HEK293 (cell line): Measurements from ENCODE around the gene USP36.

Source experiments
- BCL6B ChIP-seq: fragments of 450-650 bp; formaldehyde crosslinking; IDR thresholded peaks from 2 replicates; pipeline ENCODE4 v1.5.1; 2017; ENCODE audit warnings: missing biosample characterization, missing genetic modification characterization
- HIC1 ChIP-seq: fragments of 450-650 bp; formaldehyde crosslinking; IDR thresholded peaks from 2 replicates; pipeline ENCODE4 v1.5.1; 2016; ENCODE audit warnings: missing biosample characterization, missing genetic modification characterization
- IKZF3 ChIP-seq: fragments of 450-650 bp; IDR thresholded peaks from 2 replicates; pipeline ENCODE4 v1.5.0; 2018; ENCODE audit warnings: missing biosample characterization, mild to moderate bottlenecking, missing genetic modification characterization, moderate library complexity
- MZF1 ChIP-seq: fragments of 450-650 bp; formaldehyde crosslinking; IDR thresholded peaks from 2 replicates; pipeline ENCODE4 v1.5.1; 2017; ENCODE audit warnings: missing biosample characterization, missing genetic modification characterization, borderline replicate concordance
- SCRT2 ChIP-seq: fragments of 450-650 bp; formaldehyde crosslinking; IDR thresholded peaks from 2 replicates; pipeline ENCODE4 v1.5.1; 2016; ENCODE audit warnings: missing biosample characterization, missing genetic modification characterization
- ZBTB1 ChIP-seq: fragments of 450-650 bp; formaldehyde crosslinking; IDR thresholded peaks from 2 replicates; pipeline ENCODE4 v1.5.1; 2016; ENCODE audit warnings: missing biosample characterization, missing genetic modification characterization
- ZBTB26 ChIP-seq: fragments of 450-650 bp; formaldehyde crosslinking; optimal IDR thresholded peaks from 2 replicates; pipeline ENCODE3; 2016; ENCODE audit warnings: missing biosample characterization, mild to moderate bottlenecking, missing genetic modification characterization
- ZBTB49 ChIP-seq: fragments of 450-650 bp; formaldehyde crosslinking; IDR thresholded peaks from 2 replicates; pipeline ENCODE4 v1.5.1; 2016; ENCODE audit warnings: missing biosample characterization, missing genetic modification characterization, low read depth
- ZEB2 ChIP-seq: fragments of 450-650 bp; formaldehyde crosslinking; IDR thresholded peaks from 2 replicates; pipeline ENCODE4 v1.5.1; 2016; ENCODE audit warnings: missing biosample characterization, missing genetic modification characterization
- ZFHX2 ChIP-seq: fragments of 450-650 bp; formaldehyde crosslinking; conservative IDR thresholded peaks from 2 replicates; pipeline ENCODE4 v1.5.1; 2016; ENCODE audit warnings: missing biosample characterization, missing genetic modification characterization
- ZFP69B ChIP-seq: fragments of 450-650 bp; formaldehyde crosslinking; IDR thresholded peaks from 2 replicates; pipeline ENCODE4 v1.5.1; 2016; ENCODE audit warnings: missing biosample characterization, missing genetic modification characterization
- ZNF133 ChIP-seq: fragments of 450-650 bp; formaldehyde crosslinking; IDR thresholded peaks from 2 replicates; pipeline ENCODE4 v1.5.1; 2016; ENCODE audit warnings: missing biosample characterization, missing genetic modification characterization
- ZNF140 ChIP-seq: fragments of 450-650 bp; formaldehyde crosslinking; IDR thresholded peaks from 2 replicates; pipeline ENCODE4 v1.5.1; 2016; ENCODE audit warnings: missing biosample characterization, missing genetic modification characterization
- ZNF24 ChIP-seq: fragments of 450-650 bp; formaldehyde crosslinking; IDR thresholded peaks from 2 replicates; pipeline ENCODE4 v1.5.1; 2016; ENCODE audit warnings: missing biosample characterization, missing genetic modification characterization
- ZNF335 ChIP-seq: fragments of 450-650 bp; formaldehyde crosslinking; conservative IDR thresholded peaks from 2 replicates; pipeline ENCODE4 v1.5.1; 2016; ENCODE audit warnings: missing biosample characterization, missing genetic modification characterization
- ZNF391 ChIP-seq: fragments of 450-650 bp; formaldehyde crosslinking; IDR thresholded peaks from 2 replicates; pipeline ENCODE4 v1.5.1; 2016; ENCODE audit warnings: low read depth, missing biosample characterization, missing genetic modification characterization, borderline replicate concordance
- ZNF416 ChIP-seq: fragments of 450-650 bp; formaldehyde crosslinking; IDR thresholded peaks from 2 replicates; pipeline ENCODE4 v1.5.1; 2016; ENCODE audit warnings: missing biosample characterization, missing genetic modification characterization
- ZNF473 ChIP-seq: fragments of 450-650 bp; formaldehyde crosslinking; IDR thresholded peaks from 2 replicates; pipeline ENCODE4 v1.5.1; 2017; ENCODE audit warnings: missing biosample characterization, missing genetic modification characterization
- ZNF510 ChIP-seq: fragments of 450-650 bp; formaldehyde crosslinking; IDR thresholded peaks from 2 replicates; pipeline ENCODE4 v1.5.1; 2018; ENCODE audit warnings: mild to moderate bottlenecking, missing genetic modification characterization, missing biosample characterization; ENCODE audit not compliant: insufficient replicate concordance
- ZNF513 ChIP-seq: fragments of 450-650 bp; IDR thresholded peaks from 2 replicates; pipeline ENCODE4 v1.5.1; 2018; ENCODE audit warnings: missing biosample characterization, missing genetic modification characterization
- ZNF529 ChIP-seq: fragments of 450-650 bp; formaldehyde crosslinking; IDR thresholded peaks from 2 replicates; pipeline ENCODE4 v1.5.1; 2017; ENCODE audit warnings: missing genetic modification characterization, missing biosample characterization; ENCODE audit not compliant: insufficient replicate concordance
- ZNF548 ChIP-seq: fragments of 450-650 bp; formaldehyde crosslinking; IDR thresholded peaks from 2 replicates; pipeline ENCODE4 v1.5.1; 2016; ENCODE audit warnings: missing biosample characterization, missing genetic modification characterization
- ZNF561 ChIP-seq: fragments of 450-650 bp; IDR thresholded peaks from 2 replicates; pipeline ENCODE4 v1.5.1; 2018; ENCODE audit warnings: missing biosample characterization, missing genetic modification characterization, borderline replicate concordance
- ZNF610 ChIP-seq: fragments of 450-650 bp; formaldehyde crosslinking; IDR thresholded peaks from 2 replicates; pipeline ENCODE4 v1.5.1; 2016; ENCODE audit warnings: missing biosample characterization, missing genetic modification characterization, borderline replicate concordance
- ZNF660 ChIP-seq: fragments of 450-650 bp; IDR thresholded peaks from 2 replicates; pipeline ENCODE4 v1.5.1; 2018; ENCODE audit warnings: missing biosample characterization, mild to moderate bottlenecking, missing genetic modification characterization
- ZNF785 ChIP-seq: fragments of 450-650 bp; formaldehyde crosslinking; IDR thresholded peaks from 2 replicates; pipeline ENCODE4 v1.5.1; 2016; ENCODE audit warnings: missing biosample characterization, missing genetic modification characterization
- ZSCAN23 ChIP-seq: fragments of 450-650 bp; formaldehyde crosslinking; IDR thresholded peaks from 2 replicates; pipeline ENCODE4 v1.5.1; 2016; ENCODE audit warnings: missing biosample characterization, missing genetic modification characterization
- TF ChIP-seq, protein P1 (sequence below): fragments of 450-650 bp; formaldehyde crosslinking; IDR thresholded peaks from 2 replicates; pipeline ENCODE4 v1.5.1; 2017; ENCODE audit warnings: missing biosample characterization, missing genetic modification characterization

Gene USP36

DNA sequence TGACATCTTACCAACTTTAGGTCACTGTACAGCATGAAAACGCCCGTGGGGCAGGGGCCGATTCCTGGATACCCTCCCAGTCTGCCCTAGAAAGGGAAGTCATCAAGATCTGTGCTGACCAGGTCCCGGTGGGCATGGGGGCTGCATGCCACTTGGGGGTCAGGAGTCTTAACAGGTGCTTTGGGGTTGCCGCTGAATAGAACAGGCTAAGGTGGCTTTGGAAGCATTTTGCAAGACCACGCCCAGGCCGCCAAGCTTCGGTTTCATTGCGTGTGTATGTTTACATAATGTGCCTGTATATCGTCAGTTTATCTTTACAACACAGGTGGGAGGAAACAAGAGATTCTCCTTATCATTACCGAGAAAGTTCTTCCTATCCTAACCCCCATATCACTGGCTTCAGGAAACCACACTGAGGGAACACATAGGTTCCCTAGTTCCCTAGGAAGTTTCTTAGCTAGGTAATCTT, 13.3 kb upstream of the USP36 start (continued):
- TF ChIP-seq ZBTB26 (tag by site-specific recombination) (no peak), IKZF3 (no peak), HIC1 (no peak), ZNF660 (0 out of 2 replicates have a peak, but pooled peaks have one; percentile 13), ZNF610 (no peak), ZNF513 (no peak), ZNF24 (tag by site-specific recombination) (no peak), ZNF335 (tag by site-specific recombination) (peak; percentile 45), ZNF473 (tag by site-specific recombination) (no peak), ZNF785 (tag by site-specific recombination) (no peak), ZNF140 (tag by site-specific recombination) (no peak), ZNF416 (tag by site-specific recombination) (no peak), ZNF133 (tag by site-specific recombination) (no peak), ZSCAN23 (tag by site-specific recombination) (no peak), ZNF529 (tag by site-specific recombination) (no peak), ZNF510 (tag by site-specific recombination) (no peak), ZNF391 (tag by site-specific recombination) (no peak), SCRT2 (tag by site-specific recombination) (peak; percentile 79), ZFP69B (tag by site-specific recombination) (no peak), ZEB2 (tag by site-specific recombination) (no peak), ZFHX2 (peak; percentile 58; the same call in 1 of the 2 replicates), ZNF548 (tag by site-specific recombination) (no peak), ZBTB49 (tag by site-specific recombination) (no peak), ZBTB1 (tag by site-specific recombination) (no peak), BCL6B (no peak), MZF1 (tag by site-specific recombination) (no peak), ZNF561 (tag by site-specific recombination) (no peak)
- TF ChIP-seq, protein P1, sequence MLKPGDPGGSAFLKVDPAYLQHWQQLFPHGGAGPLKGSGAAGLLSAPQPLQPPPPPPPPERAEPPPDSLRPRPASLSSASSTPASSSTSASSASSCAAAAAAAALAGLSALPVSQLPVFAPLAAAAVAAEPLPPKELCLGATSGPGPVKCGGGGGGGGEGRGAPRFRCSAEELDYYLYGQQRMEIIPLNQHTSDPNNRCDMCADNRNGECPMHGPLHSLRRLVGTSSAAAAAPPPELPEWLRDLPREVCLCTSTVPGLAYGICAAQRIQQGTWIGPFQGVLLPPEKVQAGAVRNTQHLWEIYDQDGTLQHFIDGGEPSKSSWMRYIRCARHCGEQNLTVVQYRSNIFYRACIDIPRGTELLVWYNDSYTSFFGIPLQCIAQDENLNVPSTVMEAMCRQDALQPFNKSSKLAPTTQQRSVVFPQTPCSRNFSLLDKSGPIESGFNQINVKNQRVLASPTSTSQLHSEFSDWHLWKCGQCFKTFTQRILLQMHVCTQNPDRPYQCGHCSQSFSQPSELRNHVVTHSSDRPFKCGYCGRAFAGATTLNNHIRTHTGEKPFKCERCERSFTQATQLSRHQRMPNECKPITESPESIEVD (tag by site-specific recombination) = no peak
